Activated T-helper 17 cell treated with anti-CD3 and anti-CD28 coated beads, Interleukin-2, amount 50 U/mL, for 72 hours (primary cell): ENCODE measurements around the gene C16orf95. TPM values are rescaled to one million over a fixed set of nuclear protein-coding genes. Genes with fewer than 3 reads are reported as not detected.
"Not testable (repeated sequence)": the region's sequence is repeated elsewhere in the genome, so short reads cannot be mapped to it uniquely, and the experiment has no call there.

Experiments used
- ATAC-seq: fragments of 150-1000 bp; cut with Tn5 transposase; replicated peaks from 2 replicates; pipeline ENCODE4 v1.10.0; 2021; ENCODE audit warnings: mild to moderate bottlenecking, moderate library complexity
- H3K27ac Mint-ChIP-seq: one replicate; pipeline ENCODE4 v1.8.0; 2022; ENCODE audit warnings: mixed read lengths
- H3K27me3 Mint-ChIP-seq: one replicate; pipeline ENCODE4 v1.8.0; 2022; ENCODE audit warnings: mixed read lengths
- H3K36me3 Mint-ChIP-seq: one replicate; pipeline ENCODE4 v1.8.0; 2022; ENCODE audit warnings: low read depth, mild to moderate bottlenecking, mixed read lengths
- H3K4me1 Mint-ChIP-seq: one replicate; pipeline ENCODE4 v1.8.0; 2022; ENCODE audit warnings: mixed read lengths
- H3K4me3 Mint-ChIP-seq: one replicate; pipeline ENCODE4 v1.8.0; 2022; ENCODE audit warnings: mild to moderate bottlenecking, mixed read lengths
- H3K9me3 Mint-ChIP-seq: one replicate; pipeline ENCODE4 v1.8.0; 2022; ENCODE audit warnings: mixed read lengths
- total RNA-seq, 2 donors: library from RNA; stranded (reverse); gene quantifications; one replicate each; pipeline ENCODE4 v1.2.3, GENCODE V29; 2022

Gene C16orf95
- total RNA-seq, 2 donors from 2014 or later, result 6.2 to 8.2 TPM

GRCh38 chr16:87279094-87279658 lies 38.0 kb downstream of the C16orf95 start:
- Mint-ChIP-seq H3K27me3 (peaks cover 10% of the 10 kb centered on the region), H3K36me3 (no peaks in the 10 kb centered on the region), H3K4me3 (no peak overlapping the region), H3K9me3 (no peaks in the 10 kb centered on the region), H3K27ac (no peak overlapping the region), H3K4me1 (peaks cover 5% of the 10 kb centered on the region)
- no peak for ATAC-seq

GRCh38 chr16:87278191-87279093 lies 38.8 kb downstream of the C16orf95 start:
- H3K4me3 Mint-ChIP-seq, result no peak overlapping the region
- no peaks in the 10 kb centered on the region for H3K36me3 Mint-ChIP-seq
- no peak overlapping the region for H3K27ac Mint-ChIP-seq
- H3K9me3 Mint-ChIP-seq, result no peaks in the 10 kb centered on the region
- peak; percentile 67 for ATAC-seq
- H3K27me3 Mint-ChIP-seq, result peaks cover 10% of the 10 kb centered on the region
- peaks cover 5% of the 10 kb centered on the region for H3K4me1 Mint-ChIP-seq

GRCh38 chr16:87276924-87277323 lies 40.3 kb downstream of the C16orf95 start:
- Mint-ChIP-seq H3K4me3 (no peak overlapping the region), H3K27ac (no peak overlapping the region), H3K4me1 (peaks cover 5% of the 10 kb centered on the region), H3K9me3 (no peaks in the 10 kb centered on the region), H3K36me3 (no peaks in the 10 kb centered on the region), H3K27me3 (peaks cover 10% of the 10 kb centered on the region)
- no peak for ATAC-seq

DNA sequence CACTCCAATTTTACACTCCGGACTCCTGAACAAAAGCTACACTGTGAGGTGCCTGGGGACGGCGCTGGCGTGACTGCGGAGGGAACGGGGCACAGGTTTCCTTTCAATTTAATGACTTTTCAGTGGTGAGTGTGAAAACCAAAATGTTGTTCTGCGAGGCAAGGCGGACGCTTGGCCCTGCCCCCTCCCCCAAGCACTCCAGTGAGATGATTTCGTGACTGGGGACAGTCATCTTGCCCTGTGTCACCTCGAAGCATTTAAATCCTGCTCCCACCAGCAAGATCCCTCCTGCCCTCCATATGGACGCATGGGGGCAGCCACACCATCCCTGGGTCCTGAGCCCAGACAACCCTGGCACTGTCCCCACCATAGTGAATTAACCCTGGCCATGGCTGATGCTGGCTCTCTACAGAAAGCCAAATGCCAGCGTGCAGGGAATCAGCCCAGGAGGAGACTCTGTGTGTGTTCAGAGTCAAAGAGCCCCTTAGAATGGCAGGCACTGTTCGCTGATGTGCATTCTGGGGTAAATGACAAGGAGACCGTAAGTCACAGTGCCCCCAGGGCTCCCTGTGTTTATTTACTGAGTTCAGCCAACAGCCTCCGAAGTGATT lies 41.0 kb downstream of the C16orf95 start:
- H3K27ac Mint-ChIP-seq, result no peak overlapping the region
- no peaks in the 10 kb centered on the region for H3K36me3 Mint-ChIP-seq
- no peak for ATAC-seq
- H3K4me1 Mint-ChIP-seq, result peaks cover 5% of the 10 kb centered on the region
- H3K27me3 Mint-ChIP-seq, result peaks cover 10% of the 10 kb centered on the region
- no peak overlapping the region for H3K4me3 Mint-ChIP-seq
- H3K9me3 Mint-ChIP-seq, result no peaks in the 10 kb centered on the region

- peaks cover 5% of the 10 kb centered on the region for H3K4me1 Mint-ChIP-seq
- no peaks in the 10 kb centered on the region for H3K36me3 Mint-ChIP-seq
- H3K27me3 Mint-ChIP-seq, result peaks cover 10% of the 10 kb centered on the region
- no peak for ATAC-seq
- no peak overlapping the region for H3K27ac Mint-ChIP-seq
- H3K9me3 Mint-ChIP-seq, result no peaks in the 10 kb centered on the region
- H3K4me3 Mint-ChIP-seq, result no peak overlapping the region
Measured at GRCh38 chr16:87274794-87275193, 42.4 kb downstream of the C16orf95 start.

DNA sequence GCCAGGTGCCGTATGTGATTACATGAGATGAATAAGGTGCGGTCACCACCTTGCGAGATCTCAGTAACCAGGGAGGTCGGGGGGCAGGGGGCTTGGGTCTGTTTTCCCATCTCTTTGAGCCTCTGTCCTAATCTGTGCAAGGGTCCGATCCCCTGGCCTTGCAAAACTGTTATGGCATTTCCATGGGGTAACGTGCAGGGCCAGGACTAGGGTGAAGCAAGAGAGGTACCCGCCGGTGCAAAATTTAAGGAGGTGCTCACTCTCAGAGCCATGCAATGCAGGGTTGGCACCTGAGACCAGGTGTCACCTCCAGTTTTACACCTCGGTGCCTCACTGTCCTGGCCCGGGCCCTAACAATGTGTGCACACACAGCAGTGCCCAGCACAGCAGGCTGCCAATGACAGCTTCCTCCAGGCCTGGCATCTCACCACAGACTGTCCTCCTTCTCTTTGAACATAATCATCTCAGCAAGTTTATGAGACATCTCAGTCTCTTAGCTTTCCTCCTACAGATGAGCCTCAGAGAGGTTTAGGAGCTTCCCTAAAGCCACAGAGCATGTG lies 43.6 kb downstream of the C16orf95 start:
- no peaks in the 10 kb centered on the region for H3K36me3 Mint-ChIP-seq
- peaks cover 6% of the 10 kb centered on the region for H3K27me3 Mint-ChIP-seq
- peaks cover 5% of the 10 kb centered on the region for H3K4me1 Mint-ChIP-seq
- ATAC-seq, result no peak
- no peak overlapping the region for H3K27ac Mint-ChIP-seq
- H3K9me3 Mint-ChIP-seq, result no peaks in the 10 kb centered on the region
- H3K4me3 Mint-ChIP-seq, result no peak overlapping the region

GRCh38 chr16:87271256-87271655 lies 45.9 kb downstream of the C16orf95 start:
- ATAC-seq, result no peak
- no peaks in the 10 kb centered on the region for H3K4me1 Mint-ChIP-seq
- H3K27ac Mint-ChIP-seq, result no peak overlapping the region
- no peaks in the 10 kb centered on the region for H3K27me3 Mint-ChIP-seq
- no peak overlapping the region for H3K4me3 Mint-ChIP-seq
- no peaks in the 10 kb centered on the region for H3K9me3 Mint-ChIP-seq
- no peaks in the 10 kb centered on the region for H3K36me3 Mint-ChIP-seq

- Mint-ChIP-seq H3K4me3 (no peak overlapping the region), H3K27ac (no peak overlapping the region), H3K4me1 (no peaks in the 10 kb centered on the region), H3K27me3 (no peaks in the 10 kb centered on the region), H3K36me3 (no peaks in the 10 kb centered on the region), H3K9me3 (no peaks in the 10 kb centered on the region)
- ATAC-seq, result peak; percentile 78
Measured at GRCh38 chr16:87267566-87267965, 49.6 kb downstream of the C16orf95 start.

GRCh38 chr16:87266846-87267245 lies 50.3 kb downstream of the C16orf95 start:
- H3K9me3 Mint-ChIP-seq, result no peaks in the 10 kb centered on the region
- H3K4me3 Mint-ChIP-seq, result no peak overlapping the region
- H3K36me3 Mint-ChIP-seq, result no peaks in the 10 kb centered on the region
- ATAC-seq, result no peak
- no peaks in the 10 kb centered on the region for H3K4me1 Mint-ChIP-seq
- no peak overlapping the region for H3K27ac Mint-ChIP-seq
- no peaks in the 10 kb centered on the region for H3K27me3 Mint-ChIP-seq

- H3K36me3 Mint-ChIP-seq, result no peaks in the 10 kb centered on the region
- H3K27me3 Mint-ChIP-seq, result no peaks in the 10 kb centered on the region
- no peak overlapping the region for H3K27ac Mint-ChIP-seq
- peaks cover 6% of the 10 kb centered on the region for H3K9me3 Mint-ChIP-seq
- no peaks in the 10 kb centered on the region for H3K4me1 Mint-ChIP-seq
- no peak for ATAC-seq
- no peak overlapping the region for H3K4me3 Mint-ChIP-seq
Measured at GRCh38 chr16:87265261-87265660, 51.9 kb downstream of the C16orf95 start.

DNA sequence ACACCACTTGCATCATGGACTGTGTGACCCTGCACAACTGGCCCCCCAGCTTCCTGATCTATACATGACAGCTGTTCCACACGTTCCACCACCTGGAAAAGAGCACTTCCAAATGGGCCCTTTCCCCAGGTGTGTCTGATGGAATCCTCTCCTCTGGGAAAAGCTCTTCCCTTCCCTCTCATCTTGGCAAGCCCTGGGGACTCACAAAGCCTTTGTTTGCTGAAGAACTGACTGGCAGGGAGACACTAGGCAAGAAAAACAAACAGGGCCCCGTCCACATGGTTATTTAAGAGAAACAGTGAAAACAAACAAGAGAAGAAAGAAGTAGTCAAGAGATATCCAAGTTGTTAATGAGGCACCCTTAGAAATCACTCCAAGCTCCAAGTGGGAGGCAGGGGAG lies 52.6 kb downstream of the C16orf95 start:
- no peak for ATAC-seq
- no peak overlapping the region for H3K4me3 Mint-ChIP-seq
- H3K27me3 Mint-ChIP-seq, result no peaks in the 10 kb centered on the region
- H3K36me3 Mint-ChIP-seq, result no peaks in the 10 kb centered on the region
- no peaks in the 10 kb centered on the region for H3K4me1 Mint-ChIP-seq
- peaks cover 6% of the 10 kb centered on the region for H3K9me3 Mint-ChIP-seq
- H3K27ac Mint-ChIP-seq, result no peak overlapping the region

DNA sequence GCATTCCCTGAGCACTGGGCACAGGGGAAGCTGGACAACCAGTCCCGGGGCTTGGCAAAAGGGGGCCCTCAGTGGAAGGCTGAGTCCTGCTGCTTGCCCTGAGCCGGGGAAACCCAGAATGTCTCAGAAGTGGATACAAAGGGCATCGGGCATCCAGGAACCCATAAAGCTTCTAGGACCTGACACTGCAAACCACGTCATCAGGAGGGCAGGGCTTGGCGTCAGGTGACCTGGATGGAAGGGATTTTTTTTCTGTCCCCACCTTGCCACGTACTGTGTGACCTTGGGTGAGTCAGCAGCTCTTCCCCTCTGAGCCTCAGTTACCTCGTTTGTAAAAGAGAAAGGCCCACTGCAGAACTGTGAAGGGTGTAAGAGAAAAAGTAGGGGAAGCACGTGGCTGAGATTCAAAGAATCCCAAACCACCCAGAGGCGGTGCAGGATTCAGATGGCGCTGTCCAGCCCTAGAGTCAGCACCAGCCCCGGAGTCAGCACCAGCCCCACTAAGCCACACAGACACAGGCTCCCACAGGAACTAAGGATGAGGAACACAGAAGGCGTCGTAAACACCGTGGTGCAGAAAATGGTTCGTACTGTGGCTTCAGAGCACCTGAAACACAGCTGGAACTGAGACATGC lies 53.7 kb downstream of the C16orf95 start:
- H3K27ac Mint-ChIP-seq, result no peak overlapping the region
- no peaks in the 10 kb centered on the region for H3K27me3 Mint-ChIP-seq
- no peaks in the 10 kb centered on the region for H3K4me1 Mint-ChIP-seq
- H3K4me3 Mint-ChIP-seq, result no peak overlapping the region
- ATAC-seq, result peak; percentile 44
- H3K9me3 Mint-ChIP-seq, result peaks cover 6% of the 10 kb centered on the region
- H3K36me3 Mint-ChIP-seq, result no peaks in the 10 kb centered on the region

GRCh38 chr16:87259431-87259830 lies 57.8 kb downstream of the C16orf95 start:
- Mint-ChIP-seq H3K4me3 (no peak overlapping the region), H3K27me3 (no peaks in the 10 kb centered on the region), H3K9me3 (peaks cover 6% of the 10 kb centered on the region), H3K36me3 (no peaks in the 10 kb centered on the region), H3K4me1 (no peaks in the 10 kb centered on the region), H3K27ac (no peak overlapping the region)
- no peak for ATAC-seq

- H3K36me3 Mint-ChIP-seq, ATAC-seq, H3K9me3 Mint-ChIP-seq, H3K4me1 Mint-ChIP-seq, H3K27ac Mint-ChIP-seq, H3K4me3 Mint-ChIP-seq, H3K27me3 Mint-ChIP-seq: not testable (repeated sequence)
Measured at GRCh38 chr16:87258653-87259052, 58.5 kb downstream of the C16orf95 start.
